ENCODE data around the gene PIAS1.

The PIAS1 gene

GRCh38 chr15:68209272-68209671 lies 155.2 kb downstream of the PIAS1 start:
- peaks cover 57% of the 10 kb centered on the region for H3K79me2 ChIP-seq (ENCODE audit: low read length)
- H4K20me1 ChIP-seq (ENCODE audit: insufficient read depth, low read length) = peaks cover 3% of the 10 kb centered on the region; the same call in 1 of the 2 replicates
- no peaks in the 10 kb centered on the region for H3K9me3 ChIP-seq (ENCODE audit: insufficient read depth, low read length)
- H3K4me3 ChIP-seq (ENCODE audit: low read length) = no peak overlapping the region
- no peak overlapping the region for H2AFZ ChIP-seq (ENCODE audit: low read depth, low read length)
- no peaks in the 10 kb centered on the region for H3K27me3 ChIP-seq (ENCODE audit: low read depth, low read length)
- peaks cover 27% of the 10 kb centered on the region for H3K36me3 ChIP-seq (replicated peaks; ENCODE audit: low read depth, low read length)
- TF ChIP-seq EZH2phosphoT487 (IDR thresholded peaks at IDR 0.05; ENCODE audit: low read depth) = no peak
- TF ChIP-seq CTCF (IDR thresholded peaks at IDR 0.05; ENCODE audit: low read depth, low read length) = no peak
- H3K4me1 ChIP-seq (ENCODE audit: low read length) = peaks cover 20% of the 10 kb centered on the region
- H3K9ac ChIP-seq (ENCODE audit: low read length) = 0 out of 2 replicates have a peak overlapping the region, but pooled peaks have one; percentile 10
- peak overlapping the region; percentile 15; the same call in 1 of the 2 replicates for H3K4me2 ChIP-seq (ENCODE audit: low read length)
- peak overlapping the region; percentile 51 for H3K27ac ChIP-seq (ENCODE audit: low read length)

GRCh38 chr15:68209735-68210408 lies 155.8 kb downstream of the PIAS1 start:
- peak overlapping the region; percentile 51 for H3K27ac ChIP-seq (ENCODE audit: low read length)
- no peak overlapping the region for H2AFZ ChIP-seq (ENCODE audit: low read depth, low read length)
- no peak overlapping the region for H3K4me3 ChIP-seq (ENCODE audit: low read length)
- peaks cover 3% of the 10 kb centered on the region; the same call in 1 of the 2 replicates for H4K20me1 ChIP-seq (ENCODE audit: insufficient read depth, low read length)
- H3K79me2 ChIP-seq (ENCODE audit: low read length) = peaks cover 63% of the 10 kb centered on the region
- no peak for TF ChIP-seq EZH2phosphoT487 (IDR thresholded peaks at IDR 0.05; ENCODE audit: low read depth)
- TF ChIP-seq CTCF (IDR thresholded peaks at IDR 0.05; ENCODE audit: low read depth, low read length) = no peak
- H3K4me2 ChIP-seq (ENCODE audit: low read length) = peak overlapping the region; percentile 15
- peaks cover 30% of the 10 kb centered on the region for H3K36me3 ChIP-seq (replicated peaks; ENCODE audit: low read depth, low read length)
- peaks cover 20% of the 10 kb centered on the region for H3K4me1 ChIP-seq (ENCODE audit: low read length)
- H3K9ac ChIP-seq (ENCODE audit: low read length) = 0 out of 2 replicates have a peak overlapping the region, but pooled peaks have one; percentile 10
- H3K9me3 ChIP-seq (ENCODE audit: insufficient read depth, low read length) = no peaks in the 10 kb centered on the region
- H3K27me3 ChIP-seq (ENCODE audit: low read depth, low read length) = no peaks in the 10 kb centered on the region

GRCh38 chr15:68210409-68210756 lies 156.3 kb downstream of the PIAS1 start:
- Histone ChIP-seq H3K4me1 (ENCODE audit: low read length) (peaks cover 20% of the 10 kb centered on the region), H3K9me3 (ENCODE audit: insufficient read depth, low read length) (no peaks in the 10 kb centered on the region), H3K4me3 (ENCODE audit: low read length) (no peak overlapping the region), H3K27me3 (ENCODE audit: low read depth, low read length) (no peaks in the 10 kb centered on the region), H3K4me2 (ENCODE audit: low read length) (peak overlapping the region; percentile 15; the same call in 1 of the 2 replicates), H3K9ac (ENCODE audit: low read length) (no peak overlapping the region), H2AFZ (ENCODE audit: low read depth, low read length) (no peak overlapping the region), H3K36me3 (replicated peaks; ENCODE audit: low read depth, low read length) (peaks cover 30% of the 10 kb centered on the region), H3K27ac (ENCODE audit: low read length) (peak overlapping the region; percentile 51), H4K20me1 (ENCODE audit: insufficient read depth, low read length) (peaks cover 3% of the 10 kb centered on the region; the same call in 1 of the 2 replicates), H3K79me2 (ENCODE audit: low read length) (peaks cover 68% of the 10 kb centered on the region)
- TF ChIP-seq CTCF (IDR thresholded peaks at IDR 0.05; ENCODE audit: low read depth, low read length) (no peak), EZH2phosphoT487 (IDR thresholded peaks at IDR 0.05; ENCODE audit: low read depth) (no peak)

GRCh38 chr15:68210821-68211655 lies 156.9 kb downstream of the PIAS1 start:
- no peaks in the 10 kb centered on the region for H3K27me3 ChIP-seq (ENCODE audit: low read depth, low read length)
- no peaks in the 10 kb centered on the region for H3K9me3 ChIP-seq (ENCODE audit: insufficient read depth, low read length)
- peaks cover 20% of the 10 kb centered on the region for H3K4me1 ChIP-seq (ENCODE audit: low read length)
- H3K9ac ChIP-seq (ENCODE audit: low read length) = no peak overlapping the region
- H3K36me3 ChIP-seq (replicated peaks; ENCODE audit: low read depth, low read length) = peaks cover 30% of the 10 kb centered on the region
- H3K79me2 ChIP-seq (ENCODE audit: low read length) = peaks cover 74% of the 10 kb centered on the region
- no peak overlapping the region for H2AFZ ChIP-seq (ENCODE audit: low read depth, low read length)
- TF ChIP-seq EZH2phosphoT487 (IDR thresholded peaks at IDR 0.05; ENCODE audit: low read depth) = no peak
- TF ChIP-seq CTCF (IDR thresholded peaks at IDR 0.05; ENCODE audit: low read depth, low read length) = peak; percentile 76
- 0 out of 2 replicates have a peak overlapping the region, but pooled peaks have one; percentile 15 for H3K4me2 ChIP-seq (ENCODE audit: low read length)
- peaks cover 6% of the 10 kb centered on the region for H4K20me1 ChIP-seq (ENCODE audit: insufficient read depth, low read length)
- H3K4me3 ChIP-seq (ENCODE audit: low read length) = no peak overlapping the region
- H3K27ac ChIP-seq (ENCODE audit: low read length) = 0 out of 2 replicates have a peak overlapping the region, but pooled peaks have one; percentile 51
